ENCODE data around the gene EPS8L3.
A peak's percentile ranks its signal among the peaks of the same experiment; 100 is the strongest.
"Not testable (repeated sequence)": the region's sequence is repeated elsewhere in the genome, so short reads cannot be mapped to it uniquely, and the experiment has no call there.

Gene EPS8L3

DNA sequence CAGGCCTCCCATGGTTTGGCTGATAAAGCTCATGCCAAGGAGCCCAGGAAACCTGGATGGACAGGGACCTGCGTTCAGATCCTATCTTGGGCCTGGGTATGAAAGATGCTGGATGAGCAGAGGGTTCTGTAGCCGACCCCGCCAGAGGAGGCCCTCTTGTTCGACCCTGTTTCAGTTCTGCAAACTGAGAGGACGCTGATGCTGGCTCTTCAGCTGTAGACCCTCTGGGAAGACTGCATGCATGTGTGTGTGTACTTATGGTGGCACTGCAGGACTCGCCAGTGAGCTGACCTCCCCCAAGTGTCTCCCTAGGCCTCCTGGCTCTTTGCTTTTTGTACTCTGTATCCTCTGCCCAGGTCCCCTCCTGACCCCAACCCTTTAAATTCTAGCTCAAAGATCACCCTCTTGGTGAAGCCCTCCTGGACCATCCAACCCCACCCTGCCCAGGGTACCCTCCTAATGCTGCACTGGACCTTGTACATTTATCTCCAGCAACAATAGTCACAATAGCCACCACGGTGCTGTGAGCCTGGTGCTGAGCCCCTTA is 1.6 kb downstream of the EPS8L3 start:
- DNase-seq: no peak

DNA sequence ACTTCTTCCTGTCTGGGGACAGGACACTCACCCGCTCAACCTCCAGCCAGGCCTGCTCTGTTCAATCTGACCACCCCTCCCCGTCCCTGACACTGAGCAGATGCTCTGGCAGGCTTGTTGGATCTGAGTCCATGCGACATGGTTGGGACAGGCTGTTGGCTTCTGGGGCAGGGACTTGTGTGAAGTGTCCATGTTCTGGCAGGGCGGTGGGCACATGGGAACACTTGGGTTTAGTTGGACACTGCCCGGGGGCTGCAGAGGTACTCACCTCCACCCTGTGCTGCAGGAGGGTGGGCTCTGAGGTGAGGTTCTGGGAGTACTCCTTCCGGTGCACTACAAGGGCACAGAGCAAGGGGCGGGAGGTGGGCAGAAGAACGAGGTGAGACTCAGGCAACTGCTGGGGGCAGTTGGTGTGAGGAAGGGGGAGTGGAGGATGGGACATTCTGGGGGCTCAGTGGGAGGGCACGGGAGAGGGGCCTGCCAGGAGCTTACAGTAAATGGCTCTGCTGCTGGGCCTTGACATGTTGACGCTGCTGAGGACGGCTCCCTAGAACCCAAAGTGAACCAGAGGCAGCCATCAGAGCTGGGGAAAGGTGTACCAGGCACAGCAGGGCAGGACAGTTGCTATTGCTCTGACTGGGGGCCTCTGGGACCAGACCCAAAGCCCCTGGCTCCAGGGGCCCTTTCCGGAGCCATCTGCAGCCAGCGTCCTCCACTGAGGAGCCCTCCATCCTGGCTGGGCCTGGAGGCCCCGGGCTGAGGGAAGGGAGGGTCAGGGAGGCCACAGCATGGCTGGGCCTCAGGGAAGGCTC is 2.3 kb downstream of the EPS8L3 start:
- no peak for DNase-seq

DNA sequence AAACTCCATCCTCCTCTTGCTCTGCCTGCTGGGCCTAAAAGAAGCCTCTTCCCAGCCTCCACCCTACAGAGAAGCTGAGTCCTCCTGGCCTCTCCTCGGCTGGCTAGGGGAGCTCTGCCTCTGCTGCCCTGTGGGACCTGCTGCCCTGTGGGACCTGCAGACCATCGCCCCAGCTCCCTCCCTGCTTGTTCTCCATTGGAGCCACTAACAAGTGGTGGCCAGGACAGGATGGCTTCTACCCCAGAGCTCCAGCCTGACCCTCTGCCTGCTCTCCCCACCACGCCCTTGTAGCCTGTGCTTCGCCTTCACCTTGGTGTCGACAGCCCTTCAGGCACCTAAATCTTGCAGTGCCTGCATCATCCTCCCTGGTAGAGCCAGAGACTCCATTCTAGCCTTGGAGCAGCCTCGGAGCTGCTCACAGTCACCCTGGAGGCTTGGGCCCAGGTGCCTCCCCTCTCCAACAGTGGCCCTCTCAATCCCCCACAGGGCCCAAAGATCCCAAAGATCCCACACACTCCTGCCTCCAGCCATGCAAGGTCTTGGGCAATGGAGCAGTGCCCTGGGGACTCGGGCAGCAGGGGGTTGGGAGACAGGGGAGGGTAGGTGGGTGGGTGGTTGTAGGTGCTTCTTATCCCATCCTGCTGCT is 3.0 kb downstream of the EPS8L3 start:
- no peak for DNase-seq

DNA sequence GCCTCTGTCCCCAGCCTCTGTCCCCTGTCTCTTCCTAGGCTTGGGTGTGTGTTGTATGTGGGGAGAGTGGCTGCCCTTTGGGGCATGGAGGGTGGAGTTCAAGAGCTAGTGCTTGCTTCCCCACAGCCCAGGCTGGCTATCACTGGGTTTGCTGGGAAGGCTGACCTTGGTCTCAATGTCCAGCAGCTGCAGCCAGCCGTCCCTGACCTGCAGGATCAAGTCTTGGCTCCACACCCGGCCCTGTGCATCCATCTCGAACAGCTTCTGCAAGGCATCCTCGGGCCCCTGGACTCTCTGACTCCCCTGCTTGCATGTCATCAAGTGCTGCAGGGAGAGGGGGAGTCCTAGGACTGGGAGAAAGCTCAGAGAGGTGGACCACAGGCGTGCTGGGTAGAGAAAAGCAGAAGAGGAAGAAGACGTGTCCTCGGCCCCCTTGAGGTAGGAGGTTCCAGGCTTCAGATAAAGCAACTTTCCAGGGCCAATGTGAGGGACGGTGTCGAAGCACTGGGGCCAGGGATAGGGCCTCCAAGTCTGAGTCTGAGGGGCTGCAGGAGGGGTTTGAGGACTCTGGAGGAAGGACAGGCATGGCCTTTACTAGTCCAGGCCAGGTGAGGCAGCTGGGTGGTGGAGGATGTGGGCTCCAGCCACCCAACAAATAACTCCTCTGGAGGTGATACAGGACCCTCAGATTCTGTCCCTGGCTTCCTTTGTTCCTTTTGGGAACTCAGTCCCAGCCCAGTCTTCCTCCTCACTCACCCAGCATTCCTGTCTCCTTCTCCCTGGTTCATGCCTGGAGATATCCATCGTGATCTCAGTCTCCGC is 4.0 kb downstream of the EPS8L3 start:
- DNase-seq: no peak

DNA sequence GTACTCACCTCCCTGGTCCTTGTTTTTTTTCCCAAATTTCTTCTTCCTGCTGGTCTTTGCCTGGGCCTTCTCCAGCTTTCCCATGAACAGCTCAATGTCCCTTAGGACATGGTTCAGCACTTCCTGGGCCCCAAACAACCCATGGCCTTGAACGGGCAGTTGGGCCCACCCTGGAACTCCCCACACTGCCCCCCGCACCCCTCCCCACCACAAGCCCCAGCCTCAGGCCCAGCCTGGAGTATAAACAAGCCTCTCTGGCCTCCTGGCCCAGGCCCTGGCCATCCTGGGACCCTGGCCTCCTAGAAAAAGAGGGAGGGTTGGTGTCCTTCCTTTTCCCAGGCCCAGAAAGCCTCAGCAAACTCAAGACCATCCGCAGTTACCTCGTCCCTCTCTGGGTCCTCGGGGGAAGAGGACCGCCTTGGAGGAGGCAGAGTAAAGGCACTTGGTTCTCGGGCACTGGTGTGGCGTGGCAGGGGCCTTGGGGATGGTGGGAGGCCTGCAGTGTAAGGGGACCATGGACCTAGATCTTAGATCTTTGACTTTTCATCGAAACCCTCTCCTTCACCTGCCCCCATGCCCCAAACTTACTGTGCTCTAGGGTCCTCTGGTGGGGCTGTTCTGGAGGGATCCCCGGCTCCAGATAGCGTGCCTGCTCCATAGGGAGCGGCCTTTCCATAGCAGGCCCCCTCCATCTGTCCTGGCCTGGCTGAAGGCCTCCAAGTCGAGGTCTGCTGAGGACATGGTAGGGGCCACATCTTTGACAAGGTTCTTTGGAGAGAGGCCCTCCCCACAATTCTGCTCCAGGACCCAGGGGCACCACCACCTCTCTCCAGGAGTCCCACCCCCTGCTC is 5.6 kb downstream of the EPS8L3 start:
- no peak for DNase-seq

DNA sequence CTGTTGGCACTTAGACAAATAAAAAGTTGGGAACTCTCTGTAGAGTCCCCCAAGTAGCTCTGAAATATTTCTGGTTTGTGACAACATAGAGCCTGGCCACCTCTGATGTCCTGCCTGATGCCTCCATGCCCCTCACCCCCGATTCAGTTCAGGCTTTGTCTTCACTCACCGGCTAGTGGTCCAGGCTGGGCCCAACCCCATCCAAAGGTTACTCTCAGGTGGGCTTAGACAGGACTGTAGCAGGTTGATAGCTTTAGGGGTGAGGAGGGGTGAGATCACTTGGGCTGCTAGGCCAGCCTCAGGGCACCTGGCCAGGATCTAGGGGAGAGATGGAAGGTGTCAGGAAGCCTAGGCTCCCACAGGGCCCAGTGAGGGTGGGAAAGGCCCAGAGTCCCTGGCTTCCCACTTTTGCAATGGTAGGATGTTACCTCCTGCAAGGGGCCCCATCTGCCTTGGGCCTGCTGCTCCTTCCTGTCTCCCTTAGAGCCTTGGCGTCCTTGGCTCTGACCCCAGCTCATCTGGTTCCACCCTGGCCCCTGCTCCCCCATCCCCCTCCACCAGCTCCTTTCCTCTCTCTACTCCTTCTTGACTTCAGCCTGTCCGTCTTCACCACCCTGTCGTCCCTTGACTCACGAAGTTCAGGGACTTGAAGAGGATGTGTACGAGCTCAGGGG is 6.7 kb downstream of the EPS8L3 start:
- DNase-seq: no peak

DNA sequence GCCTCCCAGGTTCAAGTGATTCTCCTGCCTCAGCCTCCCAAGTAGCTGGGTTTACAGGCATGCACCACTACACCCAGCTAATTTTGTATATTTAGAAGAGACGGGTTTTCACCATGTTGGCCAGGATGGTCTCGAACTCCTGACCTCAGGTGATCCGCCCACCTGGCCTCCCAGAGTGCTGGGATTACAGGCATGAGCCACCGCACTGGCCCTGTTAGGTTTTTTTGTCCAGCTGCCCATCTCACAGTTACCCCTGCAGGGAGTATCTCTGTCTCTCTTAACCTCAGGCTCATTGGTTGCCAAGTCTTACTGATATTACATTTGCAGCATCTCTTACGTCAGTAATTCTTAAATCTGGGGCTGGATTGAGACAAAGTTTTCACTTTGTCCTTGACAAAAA is 7.4 kb downstream of the EPS8L3 start:
- not testable (repeated sequence) for DNase-seq

DNA sequence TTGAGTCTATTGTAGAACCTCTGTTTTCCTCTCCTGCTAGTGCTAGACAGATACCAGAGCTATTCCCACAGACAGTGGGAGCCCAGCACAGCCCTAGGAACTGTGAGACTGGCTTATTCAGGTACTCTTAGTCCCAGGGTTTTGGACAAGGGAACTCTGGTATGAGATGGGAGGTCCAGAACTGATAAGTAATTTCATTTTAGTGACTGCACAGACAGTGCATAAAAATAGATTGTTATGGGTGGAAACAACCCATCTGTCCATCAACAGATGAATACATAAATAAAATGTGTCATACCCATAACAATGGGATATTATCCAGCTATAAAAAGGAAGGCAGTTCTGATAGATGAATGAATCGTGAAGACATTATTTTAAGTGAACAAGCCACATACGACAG is 9.0 kb downstream of the EPS8L3 start:
- DNase-seq: no peak

DNA sequence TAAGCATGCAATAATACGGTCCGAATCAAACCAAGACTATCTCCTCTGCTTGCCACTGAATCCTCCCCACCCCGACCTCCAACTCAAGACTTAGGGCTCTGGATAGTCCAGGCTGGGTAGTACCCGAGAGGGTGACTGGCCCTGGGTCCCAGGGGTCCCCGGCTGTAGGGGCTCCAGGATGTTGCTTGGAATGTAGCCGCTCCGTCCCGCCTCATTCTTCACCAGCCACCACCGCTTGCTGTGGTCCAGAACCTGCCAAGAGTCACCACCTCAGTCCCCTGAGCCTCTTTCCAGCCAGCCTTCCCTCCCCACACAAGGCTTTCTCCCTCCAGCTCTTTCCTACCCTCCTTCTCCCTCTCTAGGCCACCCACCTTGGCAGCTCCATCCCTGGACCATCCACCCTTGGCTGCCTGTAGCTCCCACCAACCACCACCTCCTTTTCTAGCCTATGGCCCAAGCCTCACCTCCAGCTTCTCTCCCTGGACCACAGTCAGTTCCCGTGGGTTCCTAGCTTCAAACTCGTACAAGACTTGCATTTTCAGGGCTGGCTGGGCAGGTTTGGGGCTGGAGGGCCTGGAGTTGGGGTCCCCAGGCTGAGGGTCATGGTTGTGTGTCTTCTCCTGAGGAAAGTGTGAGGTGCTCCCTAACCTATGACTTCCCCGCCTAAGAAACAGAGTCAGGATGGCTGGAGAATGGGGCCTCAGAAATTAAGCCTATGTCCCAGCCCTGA is 12.0 kb downstream of the EPS8L3 start:
- DNase-seq: no peak

DNA sequence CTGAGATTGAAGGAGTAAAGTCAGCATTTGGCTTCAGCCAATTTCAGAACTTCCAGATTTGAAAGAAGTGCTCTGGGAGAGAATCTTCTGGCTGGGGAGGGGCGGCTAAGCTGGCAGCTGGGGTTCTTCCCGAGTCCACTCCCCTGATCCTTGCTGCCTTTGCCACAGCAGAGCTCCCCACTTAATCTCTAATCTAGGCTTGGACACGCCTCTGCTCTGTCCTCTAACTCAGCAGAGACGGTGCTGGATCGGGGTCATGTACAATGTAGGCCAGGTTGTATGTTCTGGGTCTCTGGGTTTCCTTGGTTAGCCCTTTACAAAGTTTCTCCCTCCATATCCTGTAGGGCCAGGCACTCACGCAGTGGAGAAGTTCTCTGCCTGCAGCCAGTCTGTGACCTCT is 12.8 kb downstream of the EPS8L3 start:
- DNase-seq: no peak

DNA sequence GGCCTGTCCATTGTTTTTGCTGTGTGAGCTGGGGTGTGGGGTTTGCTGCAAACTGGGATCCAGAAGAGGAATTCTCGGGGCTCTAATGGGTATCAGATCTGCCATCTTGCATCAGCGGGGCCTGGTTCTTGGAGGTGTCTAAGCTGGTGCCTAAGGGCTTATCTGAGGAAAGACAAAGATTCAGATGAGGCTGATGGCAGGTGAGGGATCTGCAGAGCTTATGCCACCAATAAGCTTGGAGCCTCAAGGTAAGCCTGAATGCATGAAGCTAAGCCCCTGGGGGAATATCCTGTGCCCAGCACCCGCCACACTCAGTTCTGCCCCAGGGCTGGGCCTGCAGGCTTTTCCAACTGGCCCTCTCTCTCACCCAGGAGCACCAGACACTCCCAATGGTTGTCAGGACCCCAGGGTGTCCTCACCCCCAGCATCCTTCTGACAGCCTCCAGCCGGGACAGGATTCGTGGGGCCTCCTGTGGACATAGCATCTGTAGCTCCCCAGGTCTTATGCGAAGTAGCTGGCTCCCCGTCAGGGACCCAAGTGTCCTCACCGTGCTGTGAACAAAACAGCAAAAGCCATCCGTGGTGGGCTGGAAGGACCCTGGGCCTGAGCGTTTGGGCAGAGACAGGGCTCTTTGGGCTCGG is 13.4 kb downstream of the EPS8L3 start:
- DNase-seq: no peak

DNA sequence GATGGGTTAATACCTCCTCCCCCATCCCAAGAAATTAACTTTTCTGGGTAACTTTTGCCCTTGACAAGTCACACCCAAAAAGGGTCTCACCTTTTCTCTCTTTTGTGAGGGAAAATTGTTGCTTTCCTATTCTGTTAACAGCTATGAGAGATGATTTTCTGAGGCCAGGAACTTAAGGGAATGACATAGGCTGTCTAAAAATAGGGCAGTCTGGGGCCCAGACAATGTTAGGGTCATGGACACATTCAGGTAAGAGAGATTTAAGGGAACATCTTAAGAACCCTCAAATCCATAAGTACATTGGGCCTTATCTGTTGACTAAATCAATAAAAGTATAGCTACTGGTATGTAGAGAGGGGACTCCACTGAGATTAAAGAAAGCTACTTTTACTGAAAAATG is 14.5 kb downstream of the EPS8L3 start:
- DNase-seq: no peak

DNA sequence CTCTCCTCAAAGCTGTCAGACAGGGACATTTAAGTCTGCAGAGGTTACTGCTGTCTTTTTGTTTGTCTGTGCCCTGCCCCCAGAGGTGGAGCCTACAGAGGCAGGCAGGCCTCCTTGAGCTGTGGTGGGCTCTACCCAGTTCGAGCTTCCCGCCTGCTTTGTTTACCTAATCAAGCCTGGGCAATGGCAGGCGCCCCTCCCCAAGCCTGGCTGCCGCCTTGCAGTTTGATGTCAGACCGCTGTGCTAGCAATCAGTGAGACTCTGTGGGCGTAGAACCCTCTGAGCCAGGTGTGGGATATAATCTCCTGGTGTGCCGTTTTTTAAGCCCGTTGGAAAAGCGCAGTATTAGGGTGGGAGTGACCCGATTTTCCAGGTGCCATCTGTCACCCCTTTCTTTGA is 15.4 kb downstream of the EPS8L3 start:
- not testable (repeated sequence) for DNase-seq

DNA sequence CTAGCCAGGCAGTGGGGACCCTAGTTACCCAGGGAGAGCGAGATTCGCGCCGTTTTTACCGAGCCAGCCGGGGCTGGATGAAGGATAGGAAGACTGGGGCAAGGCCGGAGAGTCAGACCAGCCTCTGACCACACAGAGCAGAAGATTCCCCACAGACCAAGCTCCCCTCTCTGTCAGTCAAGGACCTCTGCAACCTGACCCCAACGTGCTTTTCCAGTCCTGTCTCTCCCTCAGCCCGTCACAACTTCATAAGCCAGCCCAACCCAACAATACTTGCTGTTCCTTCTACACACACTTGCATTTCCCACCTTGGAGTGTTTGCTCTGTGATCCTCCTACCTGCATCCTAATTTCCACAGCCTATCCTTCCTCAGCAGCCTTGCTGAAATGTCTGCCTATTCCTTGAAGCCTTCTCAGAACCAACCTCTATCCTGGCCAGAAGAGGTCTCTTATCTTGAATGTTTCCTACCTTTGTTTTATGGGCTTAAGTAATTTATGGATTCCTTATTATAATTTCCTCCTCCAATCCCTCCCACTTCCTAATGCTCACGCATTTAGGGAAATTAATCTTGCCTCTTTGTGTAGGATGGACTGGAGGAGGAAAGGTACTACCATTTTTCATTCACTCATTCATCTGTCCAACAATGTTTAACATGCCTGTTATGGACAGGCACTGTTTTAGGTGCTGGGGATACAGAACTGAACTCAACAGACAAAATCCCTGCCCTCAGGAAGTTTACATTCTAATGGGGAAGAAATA is 22.9 kb downstream of the EPS8L3 start, which contains the start of gene GSTM3:
Gene GSTM3 (minus strand): TSS at position 424 of the 759 bp plus-strand sequence. CDS start 751 bp downstream, outside the sequence.
- DNase-seq: peak in 1 of 2 experiments; percentile 32

DNA sequence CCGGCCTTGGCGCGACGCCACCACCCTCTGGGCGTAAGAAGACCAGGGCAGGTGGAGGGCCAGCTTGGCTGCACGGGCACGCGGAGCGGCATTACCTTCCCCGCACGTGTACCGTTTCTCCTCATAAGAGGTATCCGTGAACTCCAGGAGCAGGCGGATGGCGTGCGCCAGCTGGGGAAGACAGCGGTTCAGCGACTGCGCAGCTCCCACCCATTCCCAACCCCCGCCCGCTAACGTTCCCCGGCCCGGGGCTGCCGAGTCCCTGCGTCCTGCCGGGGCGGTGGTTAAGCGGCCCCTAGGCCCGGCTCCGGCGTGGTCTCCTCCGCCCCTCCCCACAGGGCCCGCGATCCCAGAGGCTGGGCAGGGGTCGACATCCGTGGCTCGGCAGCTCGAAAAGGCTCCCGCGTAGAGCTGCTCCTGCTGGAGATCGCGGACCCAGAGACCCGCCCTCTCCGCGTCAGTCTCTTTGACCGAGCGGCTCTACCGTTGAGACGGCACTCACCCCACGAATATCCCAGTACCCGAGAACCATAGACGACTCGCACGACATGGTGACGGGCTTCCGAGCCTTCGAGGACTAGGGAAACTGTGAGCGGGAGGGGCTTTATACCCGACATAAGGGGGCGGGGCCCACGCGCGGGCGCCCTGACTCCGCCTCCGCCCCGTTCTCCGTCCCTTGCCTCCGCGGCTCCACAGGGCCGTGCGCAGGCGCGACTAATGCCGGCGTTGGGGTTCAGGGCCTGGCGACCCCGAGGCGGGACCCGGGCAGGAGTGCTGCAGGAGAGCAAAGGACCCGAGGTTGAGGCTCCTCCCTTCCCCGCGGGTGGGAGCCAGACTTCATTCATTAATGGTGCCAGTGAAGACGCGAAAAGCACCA is 23.7 kb downstream of the EPS8L3 start:
- DNase-seq: peak in 1 of 2 experiments; percentile 64

DNA sequence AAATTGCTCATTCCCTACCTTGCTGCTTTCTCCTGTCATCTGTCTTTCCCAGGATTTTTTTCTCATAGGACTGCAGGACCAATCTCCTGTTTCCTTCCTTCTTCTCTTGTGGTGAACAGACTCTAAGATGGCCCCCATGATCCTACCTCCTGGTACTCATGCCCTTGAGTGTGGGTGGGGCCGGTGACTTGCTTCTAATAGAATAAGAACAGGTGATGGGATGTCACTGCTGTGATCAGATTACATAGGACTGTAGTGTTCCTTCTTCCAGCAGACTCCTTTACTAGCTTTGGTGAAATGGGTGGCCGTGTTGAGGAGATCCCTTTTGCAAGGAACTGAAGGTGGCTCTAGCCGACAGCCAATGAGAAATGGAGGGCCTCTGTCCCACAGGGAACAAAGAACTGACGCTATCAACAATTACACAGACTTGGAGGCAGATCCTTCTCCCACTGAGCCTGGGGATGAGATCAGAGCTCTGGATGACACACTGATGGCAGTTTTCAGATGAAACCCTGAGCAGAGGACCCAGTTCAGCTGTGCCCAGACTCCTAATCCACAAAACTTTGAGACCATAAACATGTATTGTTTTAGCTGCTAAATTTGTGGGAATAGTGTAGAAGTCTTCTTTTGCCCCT is 30.4 kb downstream of the EPS8L3 start:
- no peak for DNase-seq

DNA sequence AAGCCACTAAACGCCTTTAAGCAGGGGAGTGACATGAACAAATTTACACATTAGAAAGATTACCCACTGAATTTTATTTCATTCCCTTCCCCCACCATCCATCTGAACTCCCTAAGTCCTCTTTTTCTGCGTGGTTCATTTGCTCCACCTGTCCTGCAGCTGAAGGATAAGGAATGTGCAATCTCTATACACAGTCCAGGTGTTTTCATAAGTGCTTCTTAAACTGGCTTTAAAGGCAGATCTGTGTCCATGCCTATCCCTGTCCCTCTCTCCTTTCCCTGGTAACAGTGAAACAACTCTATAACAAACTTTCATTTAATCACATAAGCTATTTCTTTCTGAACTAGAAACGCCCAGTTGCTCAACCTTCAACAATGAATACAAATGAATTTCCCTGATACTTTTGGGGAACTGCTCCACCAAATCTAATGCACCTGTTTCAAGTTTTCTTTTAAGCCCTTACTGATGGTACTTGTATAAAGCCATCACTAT is 31.3 kb downstream of the EPS8L3 start:
- no peak for DNase-seq

DNA sequence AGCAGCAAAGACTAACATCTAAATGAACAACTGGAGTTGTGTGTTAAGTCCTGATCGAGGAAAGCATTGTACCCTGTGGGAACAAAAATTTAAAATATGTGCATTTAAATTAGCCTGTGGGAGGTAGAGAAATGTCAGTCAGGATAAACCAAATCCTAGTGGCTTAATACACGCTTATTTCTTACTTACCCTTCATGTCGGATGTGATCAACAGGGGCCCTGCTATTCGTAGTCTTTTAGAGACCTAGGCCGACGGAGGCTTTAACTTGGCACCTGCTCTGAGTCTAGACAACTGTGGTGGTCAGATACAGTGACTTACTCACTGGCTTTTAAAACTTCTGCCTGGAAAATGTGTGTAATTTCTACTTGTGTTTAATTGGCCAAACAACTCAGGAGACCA is 33.1 kb downstream of the EPS8L3 start:
- no peak for DNase-seq

Data from SW 1271 (cell line).